Skin of body (tissue), 3 donors: ENCODE results near the gene NOL6. TPM values are rescaled to one million over a fixed set of nuclear protein-coding genes. Genes with fewer than 3 reads are reported as not detected.
"Not testable (repeated sequence)": the region's sequence is repeated elsewhere in the genome, so short reads cannot be mapped to it uniquely, and the experiment has no call there.

Experiments used
- DNase-seq: peaks from one replicate; lab custom pipeline; 2025; lab: John Stamatoyannopoulos, UW
- small RNA-seq: library from RNA; depleted of rRNA; stranded (forward); fragments of <200 nt; gene quantifications from one replicate; pipeline ENCODE3, GENCODE V24; 2014; ENCODE audit warnings: low replicate concordance
- total RNA-seq: library from RNA; depleted of rRNA; stranded (reverse); fragments of >200 nt; gene quantifications from one replicate; pipeline ENCODE4 v1.2.3, GENCODE V29; 2014

NOL6 gene
- total RNA-seq, 1 donor from 2014 or later = 21.2 TPM

- no peak for DNase-seq
Measured at GRCh38 chr9:33434317-33435105, 39.2 kb downstream of the NOL6 start.

- DNase-seq = no peak
Measured at GRCh38 chr9:33433871-33434270, 39.9 kb downstream of the NOL6 start.

- no peak for DNase-seq
Measured at GRCh38 chr9:33431420-33431819, 42.3 kb downstream of the NOL6 start.

- no peak for DNase-seq
Measured at GRCh38 chr9:33430942-33431341, 42.8 kb downstream of the NOL6 start.

- DNase-seq = no peak
Measured at GRCh38 chr9:33429256-33429985, 44.3 kb downstream of the NOL6 start.

- no peak for DNase-seq
Measured at GRCh38 chr9:33426843-33427293, 46.9 kb downstream of the NOL6 start.

GRCh38 chr9:33425128-33425533, 48.6 kb downstream of the NOL6 start:
- no peak for DNase-seq

GRCh38 chr9:33424492-33424891, 49.2 kb downstream of the NOL6 start:
- DNase-seq = not testable (repeated sequence)

- not testable (repeated sequence) for DNase-seq
Measured at GRCh38 chr9:33424043-33424442, 49.7 kb downstream of the NOL6 start.

- no peak for DNase-seq
Measured at GRCh38 chr9:33419708-33420303, 53.9 kb downstream of the NOL6 start.

- DNase-seq = no peak
Measured at GRCh38 chr9:33418090-33418489, 55.6 kb downstream of the NOL6 start.

GRCh38 chr9:33416996-33417395, 56.7 kb downstream of the NOL6 start:
- no peak for DNase-seq

GRCh38 chr9:33415501-33416038, 58.2 kb downstream of the NOL6 start:
- DNase-seq = no peak

- DNase-seq = no peak
Measured at GRCh38 chr9:33414889-33415500, 58.7 kb downstream of the NOL6 start.

- DNase-seq = no peak
Measured at GRCh38 chr9:33414268-33414667, 59.5 kb downstream of the NOL6 start.

Small RNAs within 50 kb of the gene (small RNA-seq; reads per million reads assigned to genes)
- not detected for gene AL356218.2
- not detected for gene MIR6851

Other genes with a start within 250 kb of the NOL6 start
- not detected for gene SPINK4, start 233.8 kb downstream of the NOL6 start, total RNA-seq
- 64.7 TPM for gene BAG1, start 209.2 kb downstream of the NOL6 start, total RNA-seq
- 53.4 TPM for gene CHMP5, start 208.9 kb downstream of the NOL6 start, total RNA-seq
- 29.0 TPM for gene NFX1, start 183.4 kb downstream of the NOL6 start, total RNA-seq
- 37.0 TPM for gene AQP7, start 71.4 kb downstream of the NOL6 start, total RNA-seq
- 169 TPM for gene AQP3, start 26.3 kb downstream of the NOL6 start, total RNA-seq
- 1.7 TPM for gene ANKRD18B, start 50.3 kb upstream of the NOL6 start, total RNA-seq